Skeletal muscle cell (primary cell): ENCODE data around the gene AKR1B15.

Experiments used
- DNase-seq: peaks from one replicate; pipeline ENCODE4 v3.0.0-alpha.2; 2010; ENCODE audit warnings: low read depth
- H3K4me3 ChIP-seq: 2 replicates; pipeline ENCODE4 v1.5.1; 2011; ENCODE audit warnings: low read depth, mild to moderate bottlenecking, control low read depth, low read length, moderate library complexity

Gene AKR1B15

GRCh38 chr7:134602881-134603451 is 54.1 kb downstream of the AKR1B15 start:
- no peak overlapping the region for H3K4me3 ChIP-seq
- no peak for DNase-seq

- H3K4me3 ChIP-seq, result no peak overlapping the region
- no peak for DNase-seq
These were observed 57.3 kb downstream of the AKR1B15 start for GRCh38 chr7:134605978-134606923.

- DNase-seq, result no peak
These were observed 62.8 kb downstream of the AKR1B15 start for GRCh38 chr7:134611611-134612151.

GRCh38 chr7:134612197-134612596 is 63.3 kb downstream of the AKR1B15 start:
- H3K4me3 ChIP-seq, result no peak overlapping the region
- DNase-seq, result no peak

More at GRCh38 chr7:134611611-134612151, 62.8 kb downstream of the AKR1B15 start:
- no peak overlapping the region for H3K4me3 ChIP-seq

GRCh38 chr7:134613623-134614347 is 64.9 kb downstream of the AKR1B15 start:
- peak; percentile 96 for DNase-seq
- no peak overlapping the region for H3K4me3 ChIP-seq

- no peak for DNase-seq
- H3K4me3 ChIP-seq, result no peak overlapping the region
These were observed 67.7 kb downstream of the AKR1B15 start for GRCh38 chr7:134616611-134617010.

GRCh38 chr7:134618756-134619530 is 70.0 kb downstream of the AKR1B15 start:
- H3K4me3 ChIP-seq, result no peak overlapping the region
- peak; percentile 53 for DNase-seq

- peak; percentile 90 for DNase-seq
- no peak overlapping the region for H3K4me3 ChIP-seq
These were observed 70.9 kb downstream of the AKR1B15 start for GRCh38 chr7:134619627-134620331.

- no peak overlapping the region for H3K4me3 ChIP-seq
- DNase-seq, result no peak
These were observed 73.5 kb downstream of the AKR1B15 start for GRCh38 chr7:134622303-134622995.

- DNase-seq, result no peak
- H3K4me3 ChIP-seq, result no peak overlapping the region
These were observed 74.3 kb downstream of the AKR1B15 start for GRCh38 chr7:134623193-134623592.

GRCh38 chr7:134625550-134625949 is 76.6 kb downstream of the AKR1B15 start:
- no peak for DNase-seq
- no peak overlapping the region for H3K4me3 ChIP-seq

- no peak overlapping the region for H3K4me3 ChIP-seq
- DNase-seq, result no peak
These were observed 78.3 kb downstream of the AKR1B15 start for GRCh38 chr7:134627109-134627774.

- DNase-seq, result no peak
- H3K4me3 ChIP-seq, result no peak overlapping the region
These were observed 78.9 kb downstream of the AKR1B15 start for GRCh38 chr7:134627775-134628153.

- no peak for DNase-seq
- H3K4me3 ChIP-seq, result no peak overlapping the region
These were observed 80.5 kb downstream of the AKR1B15 start for GRCh38 chr7:134629445-134629844.
